Inflammatory macrophage treated with lipopolysaccharide for 4 hours (primary cell): Measurements from ENCODE around the gene SYCN.

Source experiments
- DNase-seq: peaks from one replicate; pipeline ENCODE4 v3.0.0-alpha.2; 2020

The SYCN gene

GRCh38 chr19:39192846-39193245 is 11.2 kb downstream of the SYCN start:
- no peak for DNase-seq

- DNase-seq, result no peak
Measured at GRCh38 chr19:39190768-39191167, 13.3 kb downstream of the SYCN start.

GRCh38 chr19:39188960-39189359 is 15.1 kb downstream of the SYCN start:
- DNase-seq, result no peak

GRCh38 chr19:39187552-39187943 is 16.5 kb downstream of the SYCN start:
- no peak for DNase-seq

- no peak for DNase-seq
Measured at GRCh38 chr19:39186391-39186790, 17.7 kb downstream of the SYCN start.

- no peak for DNase-seq
Measured at GRCh38 chr19:39183104-39183503, 21.0 kb downstream of the SYCN start.

GRCh38 chr19:39182174-39182505 is 21.9 kb downstream of the SYCN start:
- no peak for DNase-seq

- DNase-seq, result no peak
Measured at GRCh38 chr19:39181500-39182173, 22.4 kb downstream of the SYCN start.

- DNase-seq, result no peak
Measured at GRCh38 chr19:39180749-39181148, 23.3 kb downstream of the SYCN start.

- no peak for DNase-seq
Measured at GRCh38 chr19:39179754-39180153, 24.3 kb downstream of the SYCN start.

- DNase-seq, result no peak
Measured at GRCh38 chr19:39178296-39179006, 25.6 kb downstream of the SYCN start.

- DNase-seq, result no peak
Measured at GRCh38 chr19:39177736-39178135, 26.3 kb downstream of the SYCN start.

GRCh38 chr19:39177110-39177699 is 26.9 kb downstream of the SYCN start:
- DNase-seq, result no peak

- DNase-seq, result no peak
Measured at GRCh38 chr19:39175564-39175963, 28.5 kb downstream of the SYCN start.

GRCh38 chr19:39174558-39175544 is 29.2 kb downstream of the SYCN start:
- DNase-seq, result no peak

GRCh38 chr19:39174142-39174541 is 29.9 kb downstream of the SYCN start:
- DNase-seq, result no peak

- no peak for DNase-seq
Measured at GRCh38 chr19:39173502-39173991, 30.5 kb downstream of the SYCN start.

GRCh38 chr19:39172700-39173501 is 31.2 kb downstream of the SYCN start:
- DNase-seq, result no peak

- no peak for DNase-seq
Measured at GRCh38 chr19:39171479-39172465, 32.3 kb downstream of the SYCN start.

GRCh38 chr19:39170386-39171231 is 33.5 kb downstream of the SYCN start:
- DNase-seq, result no peak
